Measurements from ENCODE around the gene HDAC5.
A peak's percentile ranks its signal among the peaks of the same experiment; 100 is the strongest.
"Not testable (repeated sequence)": the region's sequence is repeated elsewhere in the genome, so short reads cannot be mapped to it uniquely, and the experiment has no call there.

HDAC5 gene

GRCh38 chr17:44132275-44132821, 8.9 kb upstream of the HDAC5 start:
- no peak for DNase-seq

- not testable (repeated sequence) for DNase-seq
Measured at GRCh38 chr17:44131372-44131771, 7.9 kb upstream of the HDAC5 start.

GRCh38 chr17:44130693-44131349, 7.4 kb upstream of the HDAC5 start:
- no peak for DNase-seq

GRCh38 chr17:44128383-44128782, 4.9 kb upstream of the HDAC5 start:
- DNase-seq: no peak

DNA sequence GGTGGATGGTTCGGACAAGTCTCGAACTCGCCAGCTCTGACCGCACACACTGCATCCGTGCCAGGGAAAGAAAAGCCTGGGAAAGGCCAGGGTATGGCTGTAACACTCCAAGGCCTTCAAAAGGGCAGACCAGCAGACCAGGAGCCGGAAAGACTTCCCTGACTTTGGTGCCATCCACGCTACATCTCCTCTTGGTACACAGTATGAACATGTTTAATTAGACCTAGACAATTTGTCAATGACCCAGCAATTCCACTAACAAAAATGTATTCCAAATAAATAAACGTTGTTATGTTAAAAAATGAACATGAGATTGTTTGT, 637 bp upstream of the HDAC5 start:
- no peak for DNase-seq

GRCh38 chr17:44122816-44123355, 555 bp downstream of the HDAC5 start:
- peak in 1 of 3 experiments; percentile 58 for DNase-seq

- no peak for DNase-seq
Measured at GRCh38 chr17:44121997-44122815, 1.2 kb downstream of the HDAC5 start.

- peak in 2 of 3 experiments; percentile 18 to 61 for DNase-seq
Measured at GRCh38 chr17:44120851-44121605, 2.4 kb downstream of the HDAC5 start.

GRCh38 chr17:44120281-44120680, 3.2 kb downstream of the HDAC5 start:
- not testable (repeated sequence) for DNase-seq

DNA sequence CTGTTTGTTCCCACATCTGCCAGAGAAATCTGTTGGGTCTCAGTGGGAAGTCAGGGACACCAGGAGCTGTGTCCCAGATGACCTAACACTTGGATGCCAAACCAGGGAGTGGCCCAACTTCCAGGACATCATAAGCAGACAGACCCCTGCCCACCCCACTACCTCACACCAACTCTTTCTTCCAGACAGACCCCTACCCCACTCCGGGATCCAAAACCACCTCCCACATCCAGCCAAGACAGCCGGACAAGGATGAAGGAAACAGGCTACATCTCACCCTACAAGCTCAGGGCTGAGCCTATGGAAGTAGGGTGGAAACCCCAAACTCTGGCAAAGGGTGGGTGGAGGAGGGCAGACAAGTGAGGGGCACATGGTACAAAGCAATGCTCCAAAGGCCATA, 3.6 kb downstream of the HDAC5 start:
- no peak for DNase-seq

- DNase-seq: no peak
Measured at GRCh38 chr17:44119062-44119461, 4.4 kb downstream of the HDAC5 start.

DNA sequence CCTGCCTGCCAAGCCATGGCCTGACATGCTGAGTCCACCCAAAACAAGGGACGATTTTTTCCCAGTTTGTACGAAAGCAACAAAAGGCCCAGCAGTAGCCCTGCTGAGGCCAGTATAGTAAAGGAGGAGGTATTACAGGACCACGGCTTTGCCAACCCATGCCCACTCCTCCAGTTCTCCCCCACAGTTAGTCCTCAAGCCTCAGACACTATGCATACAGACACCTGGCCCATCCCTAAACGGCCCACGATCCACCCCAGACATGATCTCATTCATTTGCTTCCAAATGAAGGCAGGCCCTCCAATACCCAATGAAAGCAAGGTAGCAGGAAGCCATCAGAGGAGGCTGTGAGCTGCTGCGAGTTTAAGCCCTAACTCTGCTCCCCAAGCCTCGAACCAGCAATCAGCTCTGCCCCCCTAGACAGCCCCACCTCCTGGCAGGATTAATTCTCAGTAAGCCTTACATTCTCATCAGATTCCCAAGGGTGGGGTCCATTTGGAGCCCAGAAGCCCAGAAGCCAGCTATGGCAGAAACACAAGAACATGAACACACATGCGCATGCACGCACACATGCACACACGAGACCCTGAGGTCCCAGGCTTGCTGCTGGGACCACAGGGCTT, 4.9 kb downstream of the HDAC5 start:
- no peak for DNase-seq

- no peak for DNase-seq
Measured at GRCh38 chr17:44117351-44117750, 6.1 kb downstream of the HDAC5 start.

DNA sequence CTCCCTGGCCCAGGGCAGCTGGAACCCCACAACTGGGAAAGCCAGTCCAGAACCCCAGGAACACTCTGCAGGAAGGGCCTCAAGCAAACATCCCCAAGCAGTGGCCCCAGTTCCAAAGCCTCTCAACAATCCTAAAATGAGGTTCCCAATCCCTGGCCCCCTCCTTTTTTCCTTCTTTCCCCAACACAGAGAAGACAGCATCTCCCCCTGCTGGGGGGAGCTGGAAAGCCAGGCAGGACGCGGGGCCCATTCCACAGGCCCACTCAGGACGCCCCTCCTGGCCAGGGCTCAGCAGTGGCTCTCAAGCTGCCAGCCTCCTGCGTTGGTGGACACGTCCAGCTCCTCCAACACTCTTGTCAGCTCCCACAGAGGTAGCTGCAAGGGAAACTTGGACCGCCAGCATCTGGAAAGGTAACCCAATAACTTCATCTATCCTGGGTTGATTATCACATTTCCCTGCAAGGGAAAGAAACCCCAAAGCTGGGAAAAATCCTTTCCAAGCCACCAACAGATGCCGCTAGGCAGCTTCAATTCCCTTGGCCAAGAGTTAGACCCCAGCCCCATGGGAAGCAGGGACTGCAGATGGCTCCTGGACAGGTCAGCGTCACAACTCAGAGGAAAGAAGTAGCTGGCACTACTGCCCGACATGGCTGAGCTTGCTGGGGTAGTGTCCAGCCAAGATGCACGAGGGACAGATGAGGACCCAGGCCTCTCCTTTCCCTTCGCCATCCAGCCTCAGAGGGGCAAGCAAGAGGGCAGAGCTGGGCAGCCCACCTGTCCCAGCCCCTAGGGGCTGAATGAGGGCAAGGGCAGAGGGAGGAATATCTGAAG, 7.6 kb downstream of the HDAC5 start:
- peak in 2 of 3 experiments; percentile 17 to 48 for DNase-seq

DNA sequence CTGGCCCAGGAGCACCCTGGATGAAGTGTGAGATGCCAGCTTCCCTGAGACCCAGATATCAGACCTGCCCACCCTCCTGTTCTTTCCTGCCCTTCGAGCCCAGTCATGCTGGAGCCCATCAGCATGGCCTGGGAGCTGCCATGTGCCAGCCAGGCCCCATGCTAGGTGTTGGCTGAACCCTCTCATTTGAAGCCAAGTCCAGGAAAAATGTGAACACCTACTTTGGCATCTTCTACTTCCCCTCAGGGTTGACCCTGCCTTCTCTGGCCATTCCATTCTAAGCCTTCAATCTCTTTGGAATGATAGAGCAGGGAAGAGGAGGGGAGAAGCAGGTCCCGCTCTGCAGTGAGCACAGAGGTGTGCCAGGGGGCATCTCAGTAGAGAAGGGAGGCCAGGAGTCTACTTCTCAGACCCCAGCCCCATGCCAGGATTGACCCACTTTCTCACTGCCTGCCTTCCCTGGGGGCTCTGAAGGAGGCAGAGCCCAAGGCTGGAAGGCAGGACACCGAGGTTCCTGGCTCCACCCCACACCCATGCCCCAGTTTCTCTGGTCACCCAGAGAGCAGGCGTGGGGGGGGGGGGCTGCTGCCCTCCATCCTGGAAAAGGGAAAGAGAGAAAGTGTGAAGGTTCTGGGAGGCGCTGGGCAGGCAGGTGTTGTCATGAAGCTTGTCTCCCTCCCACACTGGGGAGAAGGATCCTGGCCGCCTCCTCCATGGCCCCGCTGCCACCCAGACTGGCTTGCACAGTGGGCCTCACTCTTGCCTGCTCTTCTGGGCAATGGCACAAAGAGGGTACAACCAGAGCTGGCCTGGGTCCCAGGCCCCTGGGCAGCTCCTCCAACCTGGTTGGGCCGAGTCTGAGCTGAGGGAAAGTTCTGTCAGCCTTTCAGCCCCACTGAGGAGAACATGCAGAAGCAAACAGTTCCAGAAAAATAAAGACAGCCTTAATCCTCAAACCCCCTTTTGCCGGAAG, 9.3 kb downstream of the HDAC5 start:
- DNase-seq: no peak

GRCh38 chr17:44113382-44113781, 10.1 kb downstream of the HDAC5 start:
- no peak for DNase-seq

DNA sequence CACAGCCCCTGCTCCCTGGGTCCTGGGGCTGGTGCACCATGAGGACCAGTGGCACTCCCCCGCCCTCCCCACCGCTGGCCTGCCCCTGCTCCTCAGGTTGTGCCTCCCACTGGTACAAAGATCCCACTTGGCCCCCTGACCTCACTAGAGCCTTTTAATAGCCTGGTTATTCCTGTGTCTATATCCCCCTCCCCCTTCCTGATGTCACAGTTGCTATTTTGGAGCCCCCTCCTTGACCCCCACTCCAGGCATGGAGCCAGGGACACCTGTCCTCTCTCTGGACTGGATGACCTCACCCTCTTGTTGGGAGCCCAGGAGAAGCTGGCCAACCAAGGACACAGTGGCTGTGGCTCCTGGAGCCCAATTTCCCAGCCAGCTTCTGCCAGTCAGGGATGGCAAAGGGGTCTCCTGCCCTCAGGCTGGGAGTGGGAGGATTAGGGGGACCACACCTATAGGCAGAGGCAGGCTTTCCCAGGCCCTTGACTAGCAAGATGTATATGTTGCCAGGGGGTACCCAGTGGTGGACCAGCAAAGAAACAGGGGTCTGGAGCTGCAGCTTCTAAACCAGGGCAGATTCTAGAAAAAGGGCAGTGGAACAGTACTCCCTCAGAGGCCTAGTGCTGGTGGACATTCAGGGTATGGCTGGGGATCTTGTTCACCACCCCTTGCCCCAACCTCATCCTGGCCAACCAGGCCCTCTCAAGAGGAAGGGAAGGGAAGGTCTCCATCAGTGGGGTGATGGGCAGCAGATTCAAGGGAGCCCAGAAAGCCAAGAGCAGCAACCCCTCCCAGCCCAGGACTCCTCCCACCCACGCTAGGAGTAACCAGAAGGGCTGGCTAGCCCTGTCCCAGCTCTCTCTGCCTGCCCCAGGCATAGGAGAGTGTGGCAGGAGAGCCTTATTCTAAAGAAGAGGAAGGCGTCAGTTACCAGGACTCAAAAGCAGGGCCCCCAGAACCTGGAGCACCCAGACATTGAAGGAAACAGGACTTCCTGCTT, 10.9 kb downstream of the HDAC5 start:
- peak in 1 of 3 experiments; percentile 40 for DNase-seq

DNA sequence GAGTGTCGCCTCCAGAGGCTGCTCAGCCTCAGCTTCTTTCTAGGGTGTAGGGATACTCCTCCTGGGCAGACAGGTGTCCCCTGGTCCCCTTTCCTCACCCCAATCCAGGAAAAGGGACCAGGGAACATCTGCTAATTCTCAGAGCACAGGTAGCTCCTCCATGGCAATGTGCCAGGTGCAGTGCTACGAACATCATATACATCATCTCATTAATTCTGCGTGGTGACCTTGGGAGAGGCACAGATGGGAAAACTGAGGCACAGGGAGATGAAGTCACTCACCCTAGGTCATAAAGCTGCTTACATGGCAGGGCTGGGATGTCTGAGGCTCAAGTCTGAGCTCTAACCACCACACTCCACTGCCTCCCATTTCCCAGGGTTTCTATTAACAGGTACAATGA, 11.7 kb downstream of the HDAC5 start:
- DNase-seq: peak in 1 of 3 experiments; percentile 58

Measured in NCI-H1417 (cell line).